HepG2 (cell line): Measurements from ENCODE around the gene CD4. TPM values are rescaled to one million over a fixed set of nuclear protein-coding genes. Genes with fewer than 3 reads are reported as not detected.

Experiments used
- ATAC-seq: fragments of 200-7000 bp; cut with Tn5 transposase; 3 replicates; pipeline ENCODE4 v1.9.1; 2020; ENCODE audit warnings: mild to moderate bottlenecking, moderate library complexity
- BruUV-seq: library from RNA; stranded (reverse); fragments of 400-500 nt; replicated peaks from 2 replicates; lab custom pipeline; 2021; lab: Mats Ljungman, UMichigan
- CTCF ChIA-PET: fragments of 300-600 bp; formaldehyde crosslinking; extraction: SDS; loops from one replicate; lab custom pipeline; 2021; ENCODE audit warnings: low total read pairs, inconsistent platforms, low intra/inter-chr PET ratio; lab: Yijun Ruan, JAX
- POLR2A ChIA-PET: fragments of 350-600 bp; sonication (Branson Sonifier 250); formaldehyde crosslinking; loops from one replicate; lab custom pipeline; 2020; ENCODE audit warnings: antibody characterized with exemption, inconsistent platforms; lab: Yijun Ruan, JAX
- DNase-seq: peaks from one replicate; pipeline ENCODE4 v3.0.0-alpha.2; 2015; ENCODE audit warnings: low spot score
- FAIRE-seq: peaks from 3 replicates; lab custom pipeline; 2011; peaks lifted over from hg19 to GRCh38; lab: Jason Lieb, UNC
- H2AFZ ChIP-seq: one replicate; pipeline ENCODE4 v1.6.1; 2011; ENCODE audit warnings: low read length, inconsistent platforms
- H3K27ac ChIP-seq: fragments of 300-600 bp; 3 replicates; pipeline ENCODE4 v1.8.0; 2011; ENCODE audit warnings: mixed run types, mild to moderate bottlenecking, mixed read lengths, low read length, inconsistent platforms; ENCODE audit not compliant: insufficient read depth; ENCODE audit errors: extremely low read length
- H3K27me3 ChIP-seq, 2 experiments: fragments of 200-600 bp in 1 of 2; 2 replicates in 1 of 2; 3 replicates in 1 of 2; pipeline versions ENCODE4 v1.6.0 to v1.8.0; 2011; ENCODE audit warnings: low read length in 2 of 2, mild to moderate bottlenecking in 2 of 2, moderate library complexity in 2 of 2, inconsistent platforms in 1 of 2; ENCODE audit not compliant: insufficient read depth in 2 of 2, control insufficient read depth in 1 of 2
- H3K36me3 ChIP-seq, 2 experiments: fragments of 200-600 bp in 1 of 2; replicated peaks in 1 of 2; 2 replicates in 1 of 2; 3 replicates in 1 of 2; pipeline versions ENCODE4 v1.5.1 to v1.8.0; 2011; ENCODE audit warnings: low read length in 2 of 2, inconsistent platforms in 1 of 2; ENCODE audit not compliant: insufficient read depth in 2 of 2, control insufficient read depth in 1 of 2
- H3K4me1 ChIP-seq: 2 replicates; pipeline ENCODE4 v1.5.1; 2012; ENCODE audit warnings: low read length, inconsistent platforms; ENCODE audit not compliant: insufficient read depth
- H3K4me2 ChIP-seq: 2 replicates; pipeline ENCODE4 v1.6.0; 2011; ENCODE audit warnings: low read depth, low read length, inconsistent platforms
- H3K4me3 ChIP-seq, 3 experiments: fragments of 200-600 bp in 1 of 3; sonication (generic), shearing (Covaris generic) in 1 of 3; replicated peaks in 1 of 3; 2 replicates each; pipeline ENCODE4 v1.5.1; 2011 to 2016; ENCODE audit warnings: low read length in 3 of 3, inconsistent platforms in 2 of 3, low read depth in 2 of 3, mild to moderate bottlenecking in 2 of 3, control low read depth in 1 of 3, mixed read lengths in 1 of 3; ENCODE audit not compliant: insufficient read depth in 1 of 3
- H3K79me2 ChIP-seq: one replicate; pipeline ENCODE4 v1.6.1; 2011; ENCODE audit warnings: low read length, inconsistent platforms; ENCODE audit not compliant: insufficient read depth
- H3K9ac ChIP-seq: 2 replicates; pipeline ENCODE4 v1.6.0; 2011; ENCODE audit warnings: mild to moderate bottlenecking, low read depth, low read length, inconsistent platforms; ENCODE audit not compliant: insufficient read depth
- H3K9me3 ChIP-seq: 2 replicates; pipeline ENCODE4 v1.5.1; 2012; ENCODE audit warnings: mild to moderate bottlenecking, low read length
- H4K20me1 ChIP-seq: 2 replicates; pipeline ENCODE4 v1.6.0; 2011; ENCODE audit warnings: inconsistent platforms, mild to moderate bottlenecking, low read length, moderate library complexity; ENCODE audit not compliant: insufficient read depth
- ELF3 ChIP-seq: IDR thresholded peaks from 2 replicates; pipeline ENCODE4 v1.6.1; 2016; ENCODE audit warnings: missing genetic modification reagents, missing compliant biosample characterization
- FOXP1 ChIP-seq, 2 experiments: fragments of 450-650 bp in 1 of 2; IDR thresholded peaks; 2 replicates each; pipeline ENCODE4 v1.6.1; 2017 to 2018; ENCODE audit warnings: antibody characterized with exemption in 1 of 2
- GPN1 ChIP-seq: sonication (generic); formaldehyde crosslinking; IDR thresholded peaks from 2 replicates; pipeline ENCODE4 v1.5.1; 2020; ENCODE audit warnings: missing genetic modification reagents, borderline replicate concordance
- NR2F2 ChIP-seq: IDR thresholded peaks from 2 replicates; pipeline ENCODE4 v1.6.1; 2012; ENCODE audit warnings: low read depth, inconsistent platforms, borderline replicate concordance
- PBX2 ChIP-seq: IDR thresholded peaks from 2 replicates; pipeline ENCODE4 v1.6.1; 2016; ENCODE audit warnings: control low read depth
- SIN3A ChIP-seq: IDR thresholded peaks from 2 replicates; pipeline ENCODE4 v1.6.1; 2011; ENCODE audit warnings: low read depth, mild to moderate bottlenecking, control low read depth, low read length, borderline replicate concordance
- ZBTB46 ChIP-seq: sonication (generic); formaldehyde crosslinking; IDR thresholded peaks from 2 replicates; pipeline ENCODE4 v1.4.0; 2020; ENCODE audit warnings: mild to moderate bottlenecking, missing genetic modification reagents, borderline replicate concordance
- ZFX ChIP-seq: sonication (generic); formaldehyde crosslinking; IDR thresholded peaks from 2 replicates; pipeline ENCODE4 v1.4.0; 2020; ENCODE audit warnings: mild to moderate bottlenecking, low read depth, missing genetic modification reagents, moderate library complexity
- ZNF274 ChIP-seq: sonication (generic); formaldehyde crosslinking; IDR thresholded peaks from 2 replicates; pipeline ENCODE4 v1.5.1; 2020; ENCODE audit warnings: mild to moderate bottlenecking, missing genetic modification reagents
- ZNF580 ChIP-seq: IDR thresholded peaks from 2 replicates; pipeline ENCODE4 v1.6.1; 2016; ENCODE audit warnings: low read depth, borderline replicate concordance
- ZNF891 ChIP-seq: sonication (generic); formaldehyde crosslinking; IDR thresholded peaks from 2 replicates; pipeline ENCODE4 v1.5.0; 2020; ENCODE audit warnings: mild to moderate bottlenecking, missing genetic modification reagents
- WGBS: methylation state at CpG from one replicate; pipeline ENCODE4 v1.1.6; 2017; ENCODE audit warnings: low lambda C conversion rate; 5-methylcytosine and 5-hydroxymethylcytosine counted together
- in situ Hi-C: cut with HindIII; loops from 2 replicates; pipeline ENCODE4 v1.10.0; 2017; ENCODE audit warnings: low pct_unique_long_range_greater_than_20kb; ENCODE audit not compliant: extremely low pct_ligation_motif_present
- intact Hi-C: fragments of 100-400 bp; cut with micrococcal nuclease; formaldehyde crosslinking; loops from one replicate; pipeline ENCODE4 v1.10.0; 2022; ENCODE audit not compliant: unreplicated experiment
- polyA plus RNA-seq, 8 experiments: library from polyadenylated mRNA; depleted of rRNA in 3 of 8; stranded (reverse) in 7 of 8; unstranded in 1 of 8; fragments of >200 nt; fragmentation: Illumina TruSeq in 4 of 8; extraction: Trizol in 4 of 8; gene quantifications; 2 replicates each; pipeline versions ENCODE4 v1.2.1 to v1.2.3, GENCODE V29; 2011 to 2016; ENCODE audit warnings: low read depth in 4 of 8, missing spikeins in 1 of 8, mixed read lengths in 1 of 8; ENCODE audit not compliant: insufficient read depth in 1 of 8
- total RNA-seq, 5 experiments: library from RNA; depleted of rRNA; stranded (reverse); fragments of >200 nt; fragmentation: Illumina TruSeq; extraction: Trizol; gene quantifications; 2 replicates each; pipeline ENCODE4 v1.2.3, GENCODE V29; 2016; ENCODE audit warnings: low read depth in 1 of 5
- TF ChIP-seq, protein P1 (sequence below): sonication (generic); formaldehyde crosslinking; IDR thresholded peaks from 2 replicates; pipeline ENCODE4 v1.4.0; 2020; ENCODE audit warnings: missing genetic modification reagents, borderline replicate concordance
- TF ChIP-seq, protein P2 (sequence below): IDR thresholded peaks from 2 replicates; pipeline ENCODE4 v1.6.1; 2016
- TF ChIP-seq, protein P3 (sequence below): sonication (generic); formaldehyde crosslinking; IDR thresholded peaks from 2 replicates; pipeline ENCODE4 v1.5.0; 2020; ENCODE audit warnings: missing genetic modification reagents, mild to moderate bottlenecking, borderline replicate concordance

CD4 gene
- total and polyA plus RNA-seq, 2 of the 13 experiments (the other 11 are each of a cell fraction or from before 2014, with no cell fraction given): 0.07 to 0.95 TPM

DNA sequence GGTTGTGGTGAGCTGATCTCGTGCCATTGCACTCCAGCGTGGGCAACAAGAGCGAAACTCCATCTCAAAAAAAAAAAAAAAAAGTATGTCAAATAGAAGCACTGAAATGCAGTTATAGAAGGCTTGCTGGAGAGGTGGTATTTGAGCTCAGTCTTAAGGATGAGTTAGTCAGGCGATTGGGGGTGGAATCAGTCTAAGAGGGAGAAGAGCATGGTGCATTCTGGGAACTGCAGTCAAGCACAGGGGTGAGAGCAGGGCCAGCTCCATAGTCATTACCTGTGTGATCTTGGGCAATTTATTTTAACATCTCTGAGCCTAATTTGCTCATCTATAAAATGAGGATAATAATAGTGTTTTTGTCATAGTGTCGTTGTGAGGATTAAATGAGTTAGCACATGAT lies 45.5 kb downstream of the CD4 start:
- FAIRE-seq (no peak), DNase-seq (no peak), ATAC-seq (no peak)
- intact Hi-C loops: no loop called here
- H3K4me2 ChIP-seq: no peak overlapping the region
- H3K4me1 ChIP-seq: peaks cover 10% of the 10 kb centered on the region
- H3K9ac ChIP-seq: no peak overlapping the region
- no peak overlapping the region for H3K4me3 ChIP-seq
- peaks cover 20 to 45% of the 10 kb centered on the region in 2 experiments; a peak in 4 of 5 replicates for H3K36me3 ChIP-seq
- H3K9me3 ChIP-seq: no peaks in the 10 kb centered on the region
- WGBS: 87% methylated on average over 5 of the region's 5 CpGs
- no TSS peak for BruUV-seq
- no peak overlapping the region for H3K27ac ChIP-seq
- H3K79me2 ChIP-seq: no peaks in the 10 kb centered on the region
- no peaks in the 10 kb centered on the region for H3K27me3 ChIP-seq
- in situ Hi-C loops: no loop called here
- H4K20me1 ChIP-seq: no peaks in the 10 kb centered on the region
- CTCF ChIA-PET: interaction anchor here (1.3 to 1.6 kb wide), 2 partner anchors 17 to 99 kb away, joined by 3 to 6 read pairs; partner anchors contain the start of gene USP5
- POLR2A ChIA-PET: interaction anchor here (1.8 to 1.9 kb wide), 2 partner anchors 17 to 82 kb away, joined by 4 to 9 read pairs; partner anchors contain the start of genes CDCA3, MLF2 and USP5
- no peak overlapping the region for H2AFZ ChIP-seq
- TF ChIP-seq ZBTB46 (CRISPR knock-in tag) (no peak), FOXP1 (IDR thresholded peaks at IDR 0.05) (no peak), FOXP1 (CRISPR knock-in tag; IDR thresholded peaks at IDR 0.05) (no peak), ZNF891 (no peak), ELF3 (no peak), ZNF274 (no peak), SIN3A (no peak), GPN1 (CRISPR knock-in tag) (no peak), NR2F2 (no peak), PBX2 (CRISPR knock-in tag) (no peak), ZFX (CRISPR knock-in tag) (no peak), ZNF580 (no peak)
- TF ChIP-seq, protein P1, sequence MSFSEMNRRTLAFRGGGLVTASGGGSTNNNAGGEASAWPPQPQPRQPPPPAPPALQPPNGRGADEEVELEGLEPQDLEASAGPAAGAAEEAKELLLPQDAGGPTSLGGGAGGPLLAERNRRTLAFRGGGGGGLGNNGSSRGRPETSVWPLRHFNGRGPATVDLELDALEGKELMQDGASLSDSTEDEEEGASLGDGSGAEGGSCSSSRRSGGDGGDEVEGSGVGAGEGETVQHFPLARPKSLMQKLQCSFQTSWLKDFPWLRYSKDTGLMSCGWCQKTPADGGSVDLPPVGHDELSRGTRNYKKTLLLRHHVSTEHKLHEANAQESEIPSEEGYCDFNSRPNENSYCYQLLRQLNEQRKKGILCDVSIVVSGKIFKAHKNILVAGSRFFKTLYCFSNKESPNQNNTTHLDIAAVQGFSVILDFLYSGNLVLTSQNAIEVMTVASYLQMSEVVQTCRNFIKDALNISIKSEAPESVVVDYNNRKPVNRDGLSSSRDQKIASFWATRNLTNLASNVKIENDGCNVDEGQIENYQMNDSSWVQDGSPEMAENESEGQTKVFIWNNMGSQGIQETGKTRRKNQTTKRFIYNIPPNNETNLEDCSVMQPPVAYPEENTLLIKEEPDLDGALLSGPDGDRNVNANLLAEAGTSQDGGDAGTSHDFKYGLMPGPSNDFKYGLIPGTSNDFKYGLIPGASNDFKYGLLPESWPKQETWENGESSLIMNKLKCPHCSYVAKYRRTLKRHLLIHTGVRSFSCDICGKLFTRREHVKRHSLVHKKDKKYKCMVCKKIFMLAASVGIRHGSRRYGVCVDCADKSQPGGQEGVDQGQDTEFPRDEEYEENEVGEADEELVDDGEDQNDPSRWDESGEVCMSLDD: no peak
- TF ChIP-seq, protein P2, sequence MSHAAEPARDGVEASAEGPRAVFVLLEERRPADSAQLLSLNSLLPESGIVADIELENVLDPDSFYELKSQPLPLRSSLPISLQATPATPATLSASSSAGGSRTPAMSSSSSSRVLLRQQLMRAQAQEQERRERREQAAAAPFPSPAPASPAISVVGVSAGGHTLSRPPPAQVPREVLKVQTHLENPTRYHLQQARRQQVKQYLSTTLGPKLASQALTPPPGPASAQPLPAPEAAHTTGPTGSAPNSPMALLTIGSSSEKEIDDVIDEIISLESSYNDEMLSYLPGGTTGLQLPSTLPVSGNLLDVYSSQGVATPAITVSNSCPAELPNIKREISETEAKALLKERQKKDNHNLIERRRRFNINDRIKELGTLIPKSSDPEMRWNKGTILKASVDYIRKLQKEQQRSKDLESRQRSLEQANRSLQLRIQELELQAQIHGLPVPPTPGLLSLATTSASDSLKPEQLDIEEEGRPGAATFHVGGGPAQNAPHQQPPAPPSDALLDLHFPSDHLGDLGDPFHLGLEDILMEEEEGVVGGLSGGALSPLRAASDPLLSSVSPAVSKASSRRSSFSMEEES (CRISPR knock-in tag): no peak
- TF ChIP-seq, protein P3, sequence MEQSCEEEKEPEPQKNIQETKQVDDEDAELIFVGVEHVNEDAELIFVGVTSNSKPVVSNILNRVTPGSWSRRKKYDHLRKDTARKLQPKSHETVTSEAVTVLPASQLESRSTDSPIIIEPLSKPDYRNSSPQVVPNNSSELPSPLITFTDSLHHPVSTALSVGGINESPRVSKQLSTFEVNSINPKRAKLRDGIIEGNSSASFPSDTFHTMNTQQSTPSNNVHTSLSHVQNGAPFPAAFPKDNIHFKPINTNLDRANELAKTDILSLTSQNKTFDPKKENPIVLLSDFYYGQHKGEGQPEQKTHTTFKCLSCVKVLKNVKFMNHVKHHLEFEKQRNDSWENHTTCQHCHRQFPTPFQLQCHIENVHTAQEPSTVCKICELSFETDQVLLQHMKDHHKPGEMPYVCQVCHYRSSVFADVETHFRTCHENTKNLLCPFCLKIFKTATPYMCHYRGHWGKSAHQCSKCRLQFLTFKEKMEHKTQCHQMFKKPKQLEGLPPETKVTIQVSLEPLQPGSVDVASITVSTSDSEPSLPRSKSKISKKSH: no peak
